ENCODE results near the gene PAK5. TPM values are rescaled to one million over a fixed set of nuclear protein-coding genes. Genes with fewer than 3 reads are reported as not detected.

PAK5 gene
- total and polyA plus RNA-seq, 2 donors (not counting 1 experiment from before 2014, with no cell fraction given): not detected

GRCh38 chr20:9663423-9663822 is 175.5 kb downstream of the PAK5 start:
- no peak overlapping the region for H3K27ac Mint-ChIP-seq
- no peaks in the 10 kb centered on the region for H3K9me3 Mint-ChIP-seq (ENCODE audit: insufficient read depth)
- no peaks in the 10 kb centered on the region for H3K4me1 Mint-ChIP-seq
- no peaks in the 10 kb centered on the region for H3K79me2 ChIP-seq (ENCODE audit: control insufficient read depth, insufficient read depth, low read length)
- H4K20me1 ChIP-seq (ENCODE audit: control insufficient read depth, insufficient read depth, low read length, poor library complexity, severe bottlenecking): no peaks in the 10 kb centered on the region
- no peak overlapping the region for H3K4me3 Mint-ChIP-seq
- DNase-seq (no peak), ATAC-seq (ENCODE audit: low read depth) (no peak)
- TF ChIP-seq EZH2 (IDR thresholded peaks at IDR 0.05; ENCODE audit: borderline replicate concordance, insufficient read depth, low read depth, low read length, poor library complexity, severe bottlenecking): no peak
- TF ChIP-seq CTCF (IDR thresholded peaks at IDR 0.05): no peak
- H3K27me3 Mint-ChIP-seq: no peaks in the 10 kb centered on the region
- H2AFZ ChIP-seq (ENCODE audit: insufficient read depth, low read depth, low read length, poor library complexity, severe bottlenecking): no peak overlapping the region
- H3K27ac ChIP-seq (ENCODE audit: low read length in 2 of 2): no peak overlapping the region
- H3K4me2 ChIP-seq (replicated peaks; ENCODE audit: low read depth, low read length, poor library complexity, severe bottlenecking): no peak overlapping the region
- H3K4me3 ChIP-seq (ENCODE audit: control extremely low read depth in 1 of 5, extremely low read depth in 1 of 5, insufficient read depth in 1 of 5, low read depth in 2 of 5, low read length in 4 of 5): no peak overlapping the region
- no peak overlapping the region for H3K9ac ChIP-seq (ENCODE audit: low read length)
- intact Hi-C loops (cut with micrococcal nuclease): no loop called here
- no peaks in the 10 kb centered on the region for H3K9me3 ChIP-seq (ENCODE audit: control extremely low read depth in 1 of 3, control insufficient read depth in 2 of 3, insufficient read depth in 1 of 3, low read length in 2 of 3)
- ChIA-PET POLR2A (no interaction called here), CTCF (no interaction called here)
- no peaks in the 10 kb centered on the region for H3K27me3 ChIP-seq (replicated peaks in 1 of 4; ENCODE audit: control extremely low read depth in 1 of 4, control insufficient read depth in 3 of 4, insufficient read depth in 4 of 4, low read length in 3 of 4)
- H3K4me1 ChIP-seq (ENCODE audit: control insufficient read depth in 2 of 2, insufficient read depth in 2 of 2, low read length in 2 of 2): no peaks in the 10 kb centered on the region
- H3K36me3 ChIP-seq (replicated peaks in 1 of 2; ENCODE audit: control extremely low read depth in 1 of 2, control insufficient read depth in 1 of 2, extremely low read depth in 1 of 2, insufficient read depth in 2 of 2, low read length in 1 of 2): no peaks in the 10 kb centered on the region
- no CpG with 5 or more reads among the region's 3 CpGs for whole genome bisulfite sequencing (ENCODE audit: insufficient coverage)

- Mint-ChIP-seq H3K4me3 (no peak overlapping the region), H3K27ac (no peak overlapping the region), H3K9me3 (ENCODE audit: insufficient read depth) (no peaks in the 10 kb centered on the region), H3K4me1 (no peaks in the 10 kb centered on the region), H3K27me3 (no peaks in the 10 kb centered on the region)
- intact Hi-C loops (cut with micrococcal nuclease): no loop called here
- Histone ChIP-seq H3K27me3 (replicated peaks in 1 of 4; ENCODE audit: control extremely low read depth in 1 of 4, control insufficient read depth in 3 of 4, insufficient read depth in 4 of 4, low read length in 3 of 4) (no peaks in the 10 kb centered on the region), H3K9ac (ENCODE audit: low read length) (no peak overlapping the region), H3K36me3 (replicated peaks in 1 of 2; ENCODE audit: control extremely low read depth in 1 of 2, control insufficient read depth in 1 of 2, extremely low read depth in 1 of 2, insufficient read depth in 2 of 2, low read length in 1 of 2) (no peaks in the 10 kb centered on the region), H3K4me2 (replicated peaks; ENCODE audit: low read depth, low read length, poor library complexity, severe bottlenecking) (no peak overlapping the region), H2AFZ (ENCODE audit: insufficient read depth, low read depth, low read length, poor library complexity, severe bottlenecking) (no peak overlapping the region), H3K27ac (ENCODE audit: low read length in 2 of 2) (no peak overlapping the region), H4K20me1 (ENCODE audit: control insufficient read depth, insufficient read depth, low read length, poor library complexity, severe bottlenecking) (no peaks in the 10 kb centered on the region), H3K4me1 (ENCODE audit: control insufficient read depth in 2 of 2, insufficient read depth in 2 of 2, low read length in 2 of 2) (no peaks in the 10 kb centered on the region), H3K9me3 (ENCODE audit: control extremely low read depth in 1 of 3, control insufficient read depth in 2 of 3, insufficient read depth in 1 of 3, low read length in 2 of 3) (no peaks in the 10 kb centered on the region), H3K79me2 (ENCODE audit: control insufficient read depth, insufficient read depth, low read length) (no peaks in the 10 kb centered on the region), H3K4me3 (ENCODE audit: control extremely low read depth in 1 of 5, extremely low read depth in 1 of 5, insufficient read depth in 1 of 5, low read depth in 2 of 5, low read length in 4 of 5) (no peak overlapping the region)
- 78% methylated on average over 4 of the region's 8 CpGs for WGBS (ENCODE audit: insufficient coverage)
- ChIA-PET POLR2A (no interaction called here), CTCF (no interaction called here)
- ATAC-seq (ENCODE audit: low read depth) (no peak), DNase-seq (no peak)
- TF ChIP-seq CTCF (IDR thresholded peaks at IDR 0.05): no peak
- no peak for TF ChIP-seq EZH2 (IDR thresholded peaks at IDR 0.05; ENCODE audit: borderline replicate concordance, insufficient read depth, low read depth, low read length, poor library complexity, severe bottlenecking)
Observed at GRCh38 chr20:9660236-9660868, 178.5 kb downstream of the PAK5 start.

Measured in B cell (primary cell).